Stimulated activated CD4-positive, alpha-beta T cell treated with anti-CD3 and anti-CD28 coated beads, TNF-alpha, amount 100 ng/mL, for 24 hours (primary cell): Measurements from ENCODE around the gene CNOT1.

ENCODE experiments used
- DNase-seq, 3 experiments: peaks; one replicate each; pipeline ENCODE4 v3.0.0-alpha.2; 2020; ENCODE audit warnings: low read depth in 3 of 3

The CNOT1 gene

GRCh38 chr16:58518083-58518979 is 111.3 kb downstream of the CNOT1 start:
- DNase-seq, result no peak

- DNase-seq, result no peak
These were observed 112.9 kb downstream of the CNOT1 start for GRCh38 chr16:58516768-58517107.

- peak in 1 of 3 experiments; percentile 42 for DNase-seq
These were observed 113.5 kb downstream of the CNOT1 start for GRCh38 chr16:58515871-58516767.

GRCh38 chr16:58515125-58515870 is 114.3 kb downstream of the CNOT1 start, which contains the start of gene SETD6:
TSS of gene SETD6 (plus strand) at chr16:58515517. CDS start at chr16:58515538, 21 bp downstream.
- peak; percentile 46 to 80 (median 63) for DNase-seq

- no peak for DNase-seq
These were observed 115.8 kb downstream of the CNOT1 start for GRCh38 chr16:58513874-58514273.

- DNase-seq, result peak; percentile 66 to 83 (median 81)
These were observed 117.5 kb downstream of the CNOT1 start for GRCh38 chr16:58511933-58512815.

- no peak for DNase-seq
These were observed 118.6 kb downstream of the CNOT1 start for GRCh38 chr16:58510776-58511628.

- DNase-seq, result no peak
These were observed 119.4 kb downstream of the CNOT1 start for GRCh38 chr16:58510097-58510775.

- DNase-seq, result no peak
These were observed 120.2 kb downstream of the CNOT1 start for GRCh38 chr16:58509256-58510096.

GRCh38 chr16:58508671-58509251 is 120.9 kb downstream of the CNOT1 start:
- no peak for DNase-seq

- DNase-seq, result no peak
These were observed 121.5 kb downstream of the CNOT1 start for GRCh38 chr16:58507963-58508670.

GRCh38 chr16:58507195-58507962 is 122.2 kb downstream of the CNOT1 start:
- no peak for DNase-seq

- DNase-seq, result no peak
These were observed 123.1 kb downstream of the CNOT1 start for GRCh38 chr16:58506241-58507194.

- no peak for DNase-seq
These were observed 125.5 kb downstream of the CNOT1 start for GRCh38 chr16:58503863-58504688.
